ENCODE measurements around the gene MORN1.

DNA sequence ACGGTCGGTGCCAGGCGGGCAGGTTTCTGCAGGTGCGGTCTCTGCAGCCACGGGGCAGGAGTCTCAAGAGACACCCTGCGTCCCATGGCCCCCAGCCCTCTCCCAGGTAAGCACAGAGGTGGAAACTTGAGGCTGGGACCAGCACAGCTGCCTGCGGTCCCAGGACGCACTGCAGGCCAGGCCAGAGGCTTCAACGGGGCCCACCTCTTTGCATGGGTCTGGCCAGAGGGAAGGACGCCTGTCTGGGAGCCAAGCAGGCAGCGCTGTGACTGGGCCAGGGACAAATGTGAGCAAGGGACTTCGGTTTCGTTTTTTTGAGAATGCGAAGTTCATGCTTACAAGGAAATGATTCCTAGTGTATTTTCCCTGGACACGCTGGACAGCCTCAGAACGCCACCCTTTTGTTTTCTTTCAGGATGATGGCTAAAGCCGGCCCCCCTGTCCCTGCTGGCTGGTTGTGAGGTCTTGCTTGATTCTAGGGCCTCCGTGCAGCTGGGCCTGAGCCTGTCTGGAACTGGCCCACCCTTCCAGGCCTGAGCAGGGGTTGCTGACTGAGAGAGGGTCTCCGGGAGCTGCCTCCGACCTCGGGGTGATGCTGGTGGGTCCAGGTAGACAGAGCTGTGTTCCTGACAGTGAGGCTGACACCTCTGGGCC lies 38.3 kb downstream of the MORN1 start:
- TF ChIP-seq CTCF (IDR thresholded peaks at IDR 0.05) (no peak), POLR2AphosphoS5 (IDR thresholded peaks at IDR 0.05) (no peak), POLR2A (IDR thresholded peaks at IDR 0.05) (no peak), EP300 (IDR thresholded peaks at IDR 0.05) (no peak)
